GM21423 (cell line): ENCODE measurements around the gene MMP11.
A peak's percentile ranks its signal among the peaks of the same experiment; 100 is the strongest.

Source experiments
- ATAC-seq: cut with Tn5 transposase; IDR thresholded peaks from one replicate; pipeline ENCODE4 v1.9.1; 2021; ENCODE audit warnings: mild to moderate bottlenecking, moderate library complexity; ENCODE audit not compliant: unreplicated experiment

The MMP11 gene

DNA sequence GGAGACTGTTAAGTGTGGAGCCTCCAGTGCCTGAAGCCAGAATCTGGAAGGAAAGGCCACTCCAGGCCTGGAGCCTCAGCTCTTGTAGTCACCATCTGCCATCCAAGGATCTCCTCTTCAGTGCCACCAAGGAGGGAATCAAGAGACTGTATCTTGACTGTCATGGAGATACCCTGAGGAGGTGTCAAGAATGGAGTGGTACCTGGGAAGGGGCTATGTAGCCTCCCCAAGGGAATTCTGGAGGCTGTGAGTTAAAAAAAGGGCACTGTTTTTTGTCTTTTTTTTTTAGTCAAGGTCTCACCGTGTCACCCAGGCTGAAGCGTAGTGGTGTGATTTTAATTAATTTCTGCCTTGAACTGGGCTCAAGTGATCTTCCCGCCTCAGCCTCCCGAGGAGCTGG is 13.1 kb upstream of the MMP11 start:
- ATAC-seq: no peak

DNA sequence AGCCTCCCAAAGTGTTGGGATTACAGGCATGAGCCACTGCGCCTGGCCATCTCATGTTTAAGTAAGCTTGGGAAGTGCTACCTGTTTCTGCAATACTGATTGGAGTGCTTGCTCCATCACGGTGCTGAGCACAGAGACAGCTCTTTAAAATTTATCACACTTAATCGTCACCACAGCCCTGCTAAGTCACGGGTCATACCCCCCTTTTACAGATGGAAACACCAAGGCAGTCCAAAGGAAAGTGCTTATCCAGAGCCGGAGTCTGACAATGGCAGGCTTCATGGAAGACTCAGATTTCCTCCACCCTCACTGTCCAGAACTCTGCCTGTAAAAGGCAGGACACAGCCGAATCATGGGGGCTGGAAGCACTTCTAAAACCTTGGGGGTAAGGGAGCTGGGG is 12.6 kb upstream of the MMP11 start:
- no peak for ATAC-seq

DNA sequence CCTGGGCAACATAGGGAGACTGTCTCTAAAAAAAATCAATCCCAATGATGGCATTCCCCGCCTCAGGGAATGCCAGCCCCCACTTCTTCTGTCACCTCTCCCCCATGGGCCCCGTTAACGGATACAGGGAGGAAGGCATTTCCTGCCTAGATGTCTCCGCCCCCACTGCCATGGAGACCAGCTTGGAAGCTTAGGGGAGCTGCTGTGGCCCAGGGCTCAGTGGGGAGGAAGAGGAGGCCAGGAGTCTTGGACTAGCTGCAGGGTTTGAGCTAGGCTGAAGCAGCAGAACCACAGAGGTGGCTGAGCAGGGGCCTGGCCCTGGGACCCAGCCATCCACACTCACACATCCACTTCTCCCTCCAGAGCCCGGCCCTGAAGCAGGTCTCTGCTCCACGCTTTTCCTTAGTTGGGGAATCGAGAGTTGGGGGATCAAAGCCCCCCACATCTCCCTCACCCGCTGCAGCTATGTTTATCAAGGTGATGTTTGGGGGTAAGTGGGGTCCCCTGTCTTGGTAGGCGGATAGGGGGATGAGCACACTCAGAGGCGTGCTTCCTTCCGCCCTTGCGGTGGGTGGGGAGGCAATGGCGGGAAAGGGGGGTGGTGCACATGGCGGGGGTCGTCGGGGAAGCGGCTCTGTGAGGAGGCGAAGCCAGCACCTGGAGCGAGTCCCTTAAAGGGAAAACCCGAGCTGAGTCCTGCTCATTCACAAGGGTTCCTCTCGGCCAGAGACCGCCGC is 9.6 kb upstream of the MMP11 start, which contains the start of gene C22orf15:
TSS of gene C22orf15 (plus strand) at position 149 of the 737 bp plus-strand sequence. CDS start at position 466, 317 bp downstream.
- no peak for ATAC-seq

DNA sequence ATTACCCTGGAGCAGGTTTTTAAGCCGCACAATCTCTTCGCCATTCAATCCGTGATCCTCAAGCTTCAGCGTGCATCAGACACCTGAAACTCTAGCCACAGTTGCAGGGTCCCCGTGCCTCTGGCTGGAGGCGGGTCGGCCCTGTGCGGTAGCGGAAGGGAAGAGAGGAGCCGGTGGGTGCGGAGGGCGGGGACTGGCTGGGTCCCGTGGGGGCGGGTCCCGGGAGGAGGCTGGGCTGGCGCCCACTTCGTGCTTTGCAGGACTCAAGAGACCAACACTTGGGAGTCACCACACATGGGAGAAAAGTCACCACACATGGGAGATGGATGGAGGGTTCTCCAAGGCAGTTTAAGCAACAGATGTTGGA is 9.1 kb upstream of the MMP11 start:
- ATAC-seq: no peak

DNA sequence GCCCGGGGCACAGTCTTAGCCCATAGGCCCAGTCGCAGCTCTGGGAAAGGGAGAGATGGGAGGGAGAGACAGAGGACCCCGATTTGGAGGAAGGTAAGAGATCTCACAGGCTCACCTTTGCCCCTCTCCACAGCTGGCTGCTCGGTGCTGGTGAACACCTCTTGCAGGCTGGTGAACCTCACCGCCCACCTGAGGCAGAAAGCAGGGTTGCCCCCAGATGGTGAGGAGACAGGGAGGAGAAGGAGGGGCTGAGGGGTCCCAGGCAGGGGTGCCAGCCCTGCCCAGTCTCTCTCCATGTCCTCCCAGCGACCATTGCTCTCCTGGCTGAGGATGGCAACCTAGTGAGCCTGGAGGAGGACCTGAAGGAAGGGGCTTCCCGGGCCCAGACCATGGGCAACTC is 8.7 kb upstream of the MMP11 start:
- no peak for ATAC-seq

DNA sequence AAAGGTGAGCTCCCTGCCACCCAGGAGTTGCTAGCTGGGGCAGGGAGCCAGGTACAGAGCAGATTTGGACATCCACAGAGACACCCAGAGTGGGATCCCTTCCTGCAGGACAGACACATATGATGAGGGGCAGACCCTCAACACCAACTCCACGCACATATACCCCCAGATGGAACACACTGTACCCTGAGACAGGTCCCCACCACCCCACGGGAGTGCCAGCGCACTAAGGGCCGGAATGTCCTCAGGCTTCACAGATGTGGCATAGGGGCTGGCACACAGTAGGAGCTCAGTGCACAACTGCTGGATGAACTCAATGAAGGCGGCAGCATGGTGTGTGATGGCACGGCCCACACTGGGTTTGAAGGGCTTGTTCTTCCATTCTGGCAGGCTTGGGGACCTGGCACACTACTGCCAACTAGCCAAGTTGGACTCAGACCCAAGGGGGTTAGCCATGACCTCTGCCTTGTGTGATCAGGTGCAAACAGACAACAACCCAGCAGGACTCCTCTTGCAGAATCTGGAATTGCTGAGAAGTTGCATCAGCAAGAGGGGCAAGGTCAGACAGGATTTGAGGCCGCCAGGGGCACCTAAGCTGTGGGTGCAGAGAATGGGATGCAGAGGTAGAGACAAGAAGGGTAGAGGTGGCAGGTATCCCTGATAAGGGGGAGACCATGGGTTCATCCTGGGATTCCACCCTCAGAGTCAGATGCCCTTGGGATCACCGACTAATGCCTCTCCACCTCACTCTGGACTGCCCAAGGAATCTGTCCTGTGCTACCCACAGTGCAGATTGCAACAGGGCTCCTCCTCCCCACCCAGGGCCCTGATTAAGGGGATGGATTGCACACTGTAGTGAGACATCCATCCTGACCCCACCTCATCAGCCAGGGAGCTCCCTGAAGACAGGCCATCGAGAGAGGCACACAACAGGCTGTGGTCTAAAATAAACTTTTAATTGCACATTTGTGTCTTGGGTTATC is 7.5 kb upstream of the MMP11 start:
- no peak for ATAC-seq

DNA sequence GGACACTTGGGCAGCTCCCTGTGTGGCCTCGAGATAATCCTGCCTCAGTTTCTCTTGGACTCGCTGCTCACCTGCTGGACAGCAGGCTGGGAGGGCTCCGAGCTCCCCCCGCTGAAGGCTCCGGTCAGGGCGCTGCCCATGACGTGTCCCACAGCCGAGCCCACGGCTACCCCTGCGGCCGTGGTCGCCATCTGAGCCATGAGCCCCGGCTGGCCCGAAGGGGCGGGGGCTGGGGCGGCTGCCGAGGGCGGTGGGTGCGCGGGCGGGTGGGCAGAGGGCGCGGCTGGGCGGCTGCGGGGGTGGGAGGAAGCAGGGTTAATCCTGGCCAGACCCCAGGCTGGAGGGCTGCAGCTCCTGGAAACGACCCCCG is 5.4 kb upstream of the MMP11 start:
- no peak for ATAC-seq

DNA sequence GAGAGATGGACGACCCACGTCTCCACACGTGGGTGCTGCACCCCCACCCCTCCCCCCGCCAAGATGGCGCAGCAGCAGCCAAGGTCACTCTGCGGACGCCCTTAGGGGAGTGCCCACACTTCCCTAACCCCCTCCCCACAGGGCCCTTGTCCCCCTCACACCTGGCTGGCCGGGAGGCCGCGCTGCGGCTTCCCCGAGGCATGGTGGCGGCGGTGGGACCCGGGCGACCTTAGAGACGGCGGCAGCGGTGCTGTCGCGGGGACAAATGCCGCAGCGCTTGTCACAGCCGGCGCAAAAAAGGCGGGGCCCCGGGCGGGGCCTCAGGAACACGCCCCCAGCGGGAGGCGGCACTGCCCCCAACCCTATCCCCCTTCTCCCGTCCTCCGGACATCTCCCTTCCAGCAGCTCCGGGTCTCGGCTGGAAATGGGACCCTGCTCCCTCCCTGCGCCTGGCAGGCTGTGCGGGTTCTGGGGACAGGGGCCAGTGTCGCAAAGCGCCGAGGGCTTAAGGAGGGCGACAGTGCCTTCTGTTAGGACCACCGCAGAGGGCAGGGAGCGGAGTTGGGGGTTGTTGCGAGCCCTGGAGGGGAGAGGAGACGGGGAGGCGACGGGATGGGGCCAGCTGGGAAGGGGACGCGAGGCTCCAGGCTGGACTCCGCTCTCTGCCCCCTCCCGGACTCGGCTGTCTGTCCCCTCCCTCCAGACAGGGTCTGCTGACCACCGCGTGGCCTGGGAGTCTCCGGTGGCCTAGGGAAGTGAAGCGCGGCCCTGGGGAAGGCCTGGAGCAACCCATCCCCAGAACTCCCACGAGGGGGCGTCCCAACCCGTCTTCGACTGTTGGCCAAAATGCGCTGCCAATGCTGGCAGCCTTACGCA is 4.7 kb upstream of the MMP11 start, which contains the start of gene CHCHD10:
TSS of gene CHCHD10 (minus strand) at position 300 of the 876 bp plus-strand sequence. CDS start at position 202, 98 bp downstream.
- ATAC-seq: peak; percentile 39

DNA sequence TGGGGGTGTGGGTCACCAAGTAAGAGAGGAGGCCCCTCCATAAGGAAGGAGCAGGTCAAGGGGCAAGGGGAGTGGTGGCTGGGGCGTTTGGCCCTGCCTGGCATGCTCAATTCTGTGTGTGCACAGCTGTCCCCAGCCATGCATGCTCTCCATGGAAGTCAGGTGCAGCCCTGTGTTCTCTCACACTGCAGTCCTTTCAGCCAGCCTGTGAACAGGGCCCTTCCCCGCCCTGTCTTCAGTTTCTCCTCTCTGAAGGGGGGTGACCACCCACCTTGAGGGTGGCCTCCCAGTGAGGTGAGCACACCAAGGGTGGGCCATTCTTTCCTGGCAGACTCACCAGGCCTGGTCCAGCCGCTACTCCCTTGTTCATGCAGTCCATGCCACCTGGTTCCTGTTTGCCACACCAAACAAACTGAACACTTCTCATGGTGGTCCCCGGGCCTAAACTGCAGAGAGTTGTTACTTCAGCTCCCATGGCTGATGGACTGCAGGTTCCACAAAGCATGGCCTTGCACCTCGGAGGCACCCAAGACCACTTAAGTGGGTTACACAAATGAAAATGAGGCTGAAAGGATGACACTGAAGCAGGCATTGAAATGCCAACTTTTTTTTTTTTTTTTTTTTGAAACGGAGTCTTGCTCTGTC is 3.2 kb upstream of the MMP11 start:
- no peak for ATAC-seq

DNA sequence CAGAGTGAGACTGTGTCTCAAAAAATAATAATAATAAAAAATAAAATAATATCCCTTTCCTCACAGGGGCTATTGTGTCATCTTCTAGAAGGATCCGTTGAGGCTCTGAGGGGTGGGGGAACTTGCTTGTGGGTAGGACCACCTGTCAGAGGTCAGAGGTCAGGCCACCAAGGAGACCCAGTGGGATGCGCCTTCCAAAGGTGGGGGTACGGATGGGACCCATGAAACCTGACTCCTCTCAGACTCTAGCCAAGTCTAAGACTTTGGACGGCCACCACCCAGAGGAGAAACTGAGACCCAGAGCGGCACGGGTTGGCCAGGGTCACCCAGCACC is 367 bp upstream of the MMP11 start:
- ATAC-seq: no peak

DNA sequence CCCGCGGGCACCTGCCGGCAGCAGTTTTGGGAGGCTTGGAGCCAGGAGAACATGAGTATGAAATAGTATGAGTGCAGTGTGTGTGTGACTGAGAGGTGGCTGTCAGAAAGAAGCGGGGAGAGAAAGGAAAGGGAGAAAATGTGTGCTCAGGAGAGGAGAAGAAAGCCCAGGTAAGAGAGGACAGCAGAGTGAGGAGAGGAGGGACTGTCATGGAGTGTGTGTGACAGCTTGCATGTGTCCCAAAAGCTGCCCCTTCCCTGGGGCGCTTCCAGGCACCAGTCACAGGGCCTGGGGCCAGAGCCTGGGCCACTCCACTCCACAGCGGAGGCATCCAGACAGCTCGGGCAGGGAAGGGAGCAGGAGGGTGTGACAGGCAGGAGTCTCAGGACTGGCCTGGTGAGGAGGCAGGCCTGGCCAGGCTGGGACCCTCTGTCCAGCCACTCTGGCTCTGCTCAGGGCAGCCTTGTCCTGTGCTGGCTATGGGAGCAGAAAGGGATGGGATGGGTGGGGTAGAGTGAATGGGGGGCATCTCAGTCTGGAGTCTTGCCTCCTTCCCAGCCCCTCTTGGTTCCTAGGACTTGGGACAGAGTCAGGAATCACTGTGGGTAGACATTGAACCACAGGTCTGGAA is 949 bp downstream of the MMP11 start:
- ATAC-seq: no peak

DNA sequence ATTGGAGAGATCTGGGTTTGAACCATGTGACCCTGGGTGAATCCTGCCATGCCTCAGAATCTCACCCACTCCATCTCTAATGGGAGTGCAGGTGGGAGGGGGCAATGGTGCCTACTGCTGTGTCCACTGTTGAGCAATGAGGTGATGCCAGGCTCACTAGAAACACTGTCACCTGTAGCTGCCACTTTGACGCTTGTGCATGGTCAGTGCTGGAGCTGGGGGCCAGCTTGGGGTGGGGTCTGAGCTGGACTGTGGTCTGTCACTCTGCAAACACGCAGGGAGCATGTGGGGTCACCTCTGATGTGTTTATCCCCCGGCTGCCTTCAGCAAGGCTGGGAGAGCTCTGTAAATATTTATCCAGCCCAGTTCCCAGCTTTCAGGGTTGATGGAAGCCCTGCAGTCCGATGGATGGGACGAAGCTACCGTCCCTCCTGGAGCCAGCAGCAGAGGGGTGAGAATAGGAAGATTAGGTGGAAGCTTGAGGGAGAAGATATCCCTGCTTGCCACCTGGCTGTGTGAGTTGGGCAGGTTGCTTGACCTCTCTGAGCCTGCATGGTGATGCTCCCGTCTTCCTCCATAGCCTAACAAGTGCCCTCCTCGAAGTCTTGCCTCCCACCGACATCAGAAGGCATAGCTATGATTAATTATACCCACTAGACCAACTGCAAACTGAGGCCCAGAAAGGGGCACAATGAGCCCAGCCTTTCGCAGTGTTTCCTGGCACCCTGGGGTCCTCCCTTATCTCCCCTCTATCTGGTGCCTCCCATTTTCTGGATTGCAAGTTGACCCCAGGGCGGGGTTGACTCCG is 1.7 kb downstream of the MMP11 start:
- no peak for ATAC-seq

DNA sequence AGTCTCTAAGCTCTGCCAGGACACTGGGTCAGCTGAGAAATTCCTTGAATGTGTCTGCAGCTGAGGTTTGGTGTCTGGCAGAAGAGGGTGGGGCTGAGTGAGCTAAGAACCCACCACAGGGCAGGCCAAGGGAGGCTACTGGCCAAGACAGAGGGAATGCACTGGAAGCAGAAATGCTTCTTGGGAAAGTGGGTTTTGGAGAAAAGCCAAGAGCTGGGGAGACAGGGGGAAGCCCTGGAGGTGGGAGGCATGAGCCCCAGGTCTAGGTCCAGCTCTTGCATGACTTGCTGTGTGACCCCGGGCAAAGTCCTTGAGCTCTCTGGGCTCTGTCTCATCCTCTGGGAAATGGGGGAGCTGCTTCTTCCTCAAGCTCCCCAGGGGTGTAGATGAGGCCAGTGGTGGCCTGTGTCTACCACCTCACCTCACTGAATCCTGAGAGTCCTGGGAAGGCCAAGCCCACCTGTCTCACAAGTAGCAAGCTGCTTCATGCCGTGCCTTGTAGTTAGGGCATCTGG is 2.3 kb downstream of the MMP11 start:
- no peak for ATAC-seq

DNA sequence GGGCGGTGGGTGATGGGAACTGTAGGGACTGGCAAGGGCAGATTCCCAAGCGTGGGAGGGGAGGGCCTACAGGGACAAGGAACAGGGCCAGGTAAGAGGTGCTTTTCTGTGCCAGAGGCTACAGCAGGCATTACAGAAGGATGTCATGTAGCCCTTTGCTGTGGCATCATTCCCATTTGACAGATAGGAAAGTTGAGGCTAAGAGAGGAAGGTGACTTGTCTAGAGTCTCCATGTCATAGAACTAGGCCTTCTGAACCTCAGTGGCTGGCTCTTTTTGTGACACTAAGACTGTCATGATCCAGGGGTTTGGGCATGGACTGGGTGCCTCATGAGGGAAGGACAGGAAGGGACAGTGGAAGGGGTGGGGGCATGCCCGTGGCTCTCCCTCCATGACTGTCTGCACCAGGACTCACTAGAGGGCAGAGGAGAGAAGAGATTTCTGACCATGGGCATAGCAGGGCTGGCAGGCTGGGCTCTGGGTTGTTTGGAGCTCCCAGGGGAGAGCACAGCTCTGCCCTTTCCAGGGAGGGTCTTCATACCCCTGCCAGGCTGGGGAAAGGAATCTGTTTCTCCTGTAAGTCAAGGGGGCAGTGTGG is 3.2 kb downstream of the MMP11 start:
- no peak for ATAC-seq

DNA sequence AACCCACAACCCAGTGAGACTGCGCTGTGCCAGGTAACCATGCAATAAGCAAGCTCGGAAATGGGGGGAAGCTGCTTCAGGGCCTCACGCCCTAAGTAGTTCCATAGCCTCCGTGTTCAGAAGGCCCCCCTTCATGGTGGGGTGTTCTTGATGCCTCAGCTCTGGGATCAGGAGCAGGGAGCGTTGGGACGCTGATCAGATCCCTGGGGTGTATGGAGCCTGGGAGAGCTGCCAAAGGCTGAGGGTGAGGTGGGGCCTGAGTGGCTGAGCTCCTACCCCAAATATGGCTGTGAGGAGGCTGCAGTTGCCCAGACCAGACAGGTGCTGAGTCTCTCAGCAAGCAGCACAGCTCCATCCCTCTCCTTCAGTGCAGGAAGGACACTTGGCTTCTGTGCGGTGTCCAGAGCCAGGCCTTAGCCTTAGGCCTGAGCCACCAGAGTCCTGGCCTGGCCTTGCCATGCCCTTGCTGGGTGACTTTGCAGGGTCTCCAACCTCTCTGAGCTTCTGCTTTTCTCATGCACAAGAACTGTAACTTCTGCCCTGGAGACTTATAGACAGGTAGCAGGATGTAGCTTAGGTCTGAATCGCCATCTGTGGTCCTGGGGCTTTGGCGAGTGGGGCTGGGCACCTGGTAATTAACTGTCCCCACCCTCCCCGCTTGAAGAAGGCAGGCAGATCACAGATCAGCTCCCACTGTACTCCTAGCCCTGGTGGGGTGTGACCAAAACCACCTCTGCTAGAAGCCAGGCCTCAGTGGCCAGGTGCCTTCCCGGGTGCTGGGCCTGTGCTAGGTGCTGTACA is 5.3 kb downstream of the MMP11 start:
- ATAC-seq: no peak

DNA sequence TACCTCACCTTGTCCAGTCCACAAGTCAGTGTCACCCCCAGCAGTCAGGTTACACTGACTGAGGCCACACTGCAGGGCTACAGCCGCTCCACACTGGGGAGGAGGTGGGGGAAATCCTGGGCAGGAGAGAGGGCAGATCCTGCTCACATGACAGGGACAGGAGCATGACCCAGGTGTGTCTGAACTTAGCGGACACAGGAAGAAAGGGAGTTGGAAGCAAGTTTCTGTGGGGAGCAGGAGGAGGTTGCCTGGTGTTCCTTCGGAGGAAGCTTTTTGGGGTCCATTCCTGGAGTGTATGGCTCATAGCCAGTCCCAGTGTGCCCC is 5.9 kb downstream of the MMP11 start:
- ATAC-seq: no peak

DNA sequence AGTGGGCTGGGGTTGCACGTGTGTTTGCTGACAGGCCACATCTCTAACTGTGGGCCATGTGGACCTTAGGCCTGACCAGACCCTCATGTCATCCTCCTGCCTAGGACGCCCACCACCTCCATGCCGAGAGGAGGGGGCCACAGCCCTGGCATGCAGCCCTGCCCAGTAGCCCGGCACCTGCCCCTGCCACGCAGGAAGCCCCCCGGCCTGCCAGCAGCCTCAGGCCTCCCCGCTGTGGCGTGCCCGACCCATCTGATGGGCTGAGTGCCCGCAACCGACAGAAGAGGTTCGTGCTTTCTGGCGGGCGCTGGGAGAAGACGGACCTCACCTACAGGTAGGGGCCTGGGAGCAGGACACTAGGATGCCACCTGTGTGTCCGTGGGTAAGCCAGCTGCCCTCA is 6.4 kb downstream of the MMP11 start:
- no peak for ATAC-seq

DNA sequence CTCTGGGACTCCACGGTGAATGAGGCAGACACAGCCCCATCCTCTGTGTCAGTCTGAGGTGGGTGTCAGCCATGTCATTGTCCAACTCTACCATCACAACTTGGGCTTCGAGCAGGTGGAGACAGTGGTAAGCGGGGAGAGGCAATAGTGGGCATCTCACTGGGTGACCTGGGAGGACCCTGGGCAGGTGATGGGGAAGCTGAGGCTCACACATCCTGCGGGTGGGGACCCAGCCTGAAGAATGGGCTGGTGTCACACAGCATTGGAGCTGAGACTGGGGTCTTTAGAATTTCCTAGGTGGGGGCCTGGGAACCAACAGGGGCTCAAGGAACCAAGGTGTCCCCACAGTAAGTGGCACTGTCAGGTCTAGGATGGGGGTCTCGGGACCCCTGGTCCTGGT is 7.1 kb downstream of the MMP11 start:
- ATAC-seq: no peak
